Measurements from ENCODE around the gene TMEM231. TPM values are rescaled to one million over a fixed set of nuclear protein-coding genes. Genes with fewer than 3 reads are reported as not detected.

The TMEM231 gene
- total and polyA plus RNA-seq, 2 donors (not counting 1 experiment from before 2014, with no cell fraction given) = 9.6 to 18.8 TPM

DNA sequence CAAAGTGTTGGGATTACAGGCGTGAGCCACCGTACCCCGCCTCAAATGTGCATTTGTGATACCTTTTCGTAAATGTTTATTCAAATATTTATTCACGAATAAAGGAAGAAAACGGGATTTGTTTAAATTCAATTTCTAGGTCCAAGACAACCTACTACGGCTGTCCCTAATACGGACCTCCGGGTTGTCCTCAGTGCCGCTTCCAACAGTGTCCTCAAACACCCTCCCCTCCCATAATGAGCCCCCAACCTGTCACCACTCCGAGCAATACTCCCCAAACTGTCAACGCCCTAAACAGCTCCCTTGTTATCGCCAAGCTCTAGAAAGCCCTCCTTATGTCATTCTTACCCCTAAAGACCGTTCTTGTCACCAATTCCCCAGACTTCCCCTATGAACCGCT is 9.6 kb upstream of the TMEM231 start:
- Histone ChIP-seq H3K4me1 (ENCODE audit: control insufficient read depth, extremely low read depth, insufficient read depth, low read length) (peaks cover 13% of the 10 kb centered on the region), H2AFZ (ENCODE audit: low read length) (peak overlapping the region; percentile 97), H4K20me1 (ENCODE audit: control insufficient read depth, extremely low read depth, insufficient read depth, low read length) (no peaks in the 10 kb centered on the region), H3K27me3 (ENCODE audit: control insufficient read depth, insufficient read depth, low read length) (no peaks in the 10 kb centered on the region), H3K4me2 (ENCODE audit: extremely low read depth, insufficient read depth, low read length) (peak overlapping the region; percentile 99), H3K36me3 (ENCODE audit: control insufficient read depth, insufficient read depth, low read length) (peaks cover 2% of the 10 kb centered on the region), H3K4me3 (replicated peaks in 1 of 4; ENCODE audit: control extremely low read depth in 1 of 4, insufficient read depth in 1 of 4, low read depth in 3 of 4, low read length in 4 of 4) (peak overlapping the region; percentile 89 to 99 (median 92)), H3K79me2 (ENCODE audit: control insufficient read depth, insufficient read depth, low read length) (peaks cover 15% of the 10 kb centered on the region), H3K9ac (ENCODE audit: insufficient read depth, low read length) (no peak overlapping the region), H3K27ac (ENCODE audit: insufficient read depth, low read length) (peak overlapping the region; percentile 34), H3K9me3 (ENCODE audit: control insufficient read depth, insufficient read depth, low read depth, low read length) (no peaks in the 10 kb centered on the region)
- DNase-seq (ENCODE audit: low read depth in 2 of 2) = no peak
- TF ChIP-seq CTCF (conservative IDR thresholded peaks at IDR 0.05 in 1 of 2, IDR thresholded peaks at IDR 0.05 in 1 of 2; ENCODE audit: low read depth in 1 of 2, low read length in 2 of 2) (no peak), EZH2 (IDR thresholded peaks at IDR 0.05; ENCODE audit: low read length, missing control alignments) (no peak)

GRCh38 chr16:75559564-75560372 is 3.7 kb upstream of the TMEM231 start:
- DNase-seq (ENCODE audit: low read depth in 2 of 2) = peak; percentile 73
- H3K9ac ChIP-seq (ENCODE audit: insufficient read depth, low read length) = no peak overlapping the region
- H2AFZ ChIP-seq (ENCODE audit: low read length) = no peak overlapping the region
- H3K36me3 ChIP-seq (ENCODE audit: control insufficient read depth, insufficient read depth, low read length) = no peaks in the 10 kb centered on the region
- no peak overlapping the region for H3K4me2 ChIP-seq (ENCODE audit: extremely low read depth, insufficient read depth, low read length)
- no peaks in the 10 kb centered on the region for H3K27me3 ChIP-seq (ENCODE audit: control insufficient read depth, insufficient read depth, low read length)
- H3K4me3 ChIP-seq (replicated peaks in 1 of 4; ENCODE audit: control extremely low read depth in 1 of 4, insufficient read depth in 1 of 4, low read depth in 3 of 4, low read length in 4 of 4) = no peak overlapping the region
- H3K79me2 ChIP-seq (ENCODE audit: control insufficient read depth, insufficient read depth, low read length) = no peaks in the 10 kb centered on the region
- no peaks in the 10 kb centered on the region for H3K9me3 ChIP-seq (ENCODE audit: control insufficient read depth, insufficient read depth, low read depth, low read length)
- no peak for TF ChIP-seq EZH2 (IDR thresholded peaks at IDR 0.05; ENCODE audit: low read length, missing control alignments)
- peaks cover 4% of the 10 kb centered on the region for H3K4me1 ChIP-seq (ENCODE audit: control insufficient read depth, extremely low read depth, insufficient read depth, low read length)
- H4K20me1 ChIP-seq (ENCODE audit: control insufficient read depth, extremely low read depth, insufficient read depth, low read length) = no peaks in the 10 kb centered on the region
- no peak overlapping the region for H3K27ac ChIP-seq (ENCODE audit: insufficient read depth, low read length)

DNA sequence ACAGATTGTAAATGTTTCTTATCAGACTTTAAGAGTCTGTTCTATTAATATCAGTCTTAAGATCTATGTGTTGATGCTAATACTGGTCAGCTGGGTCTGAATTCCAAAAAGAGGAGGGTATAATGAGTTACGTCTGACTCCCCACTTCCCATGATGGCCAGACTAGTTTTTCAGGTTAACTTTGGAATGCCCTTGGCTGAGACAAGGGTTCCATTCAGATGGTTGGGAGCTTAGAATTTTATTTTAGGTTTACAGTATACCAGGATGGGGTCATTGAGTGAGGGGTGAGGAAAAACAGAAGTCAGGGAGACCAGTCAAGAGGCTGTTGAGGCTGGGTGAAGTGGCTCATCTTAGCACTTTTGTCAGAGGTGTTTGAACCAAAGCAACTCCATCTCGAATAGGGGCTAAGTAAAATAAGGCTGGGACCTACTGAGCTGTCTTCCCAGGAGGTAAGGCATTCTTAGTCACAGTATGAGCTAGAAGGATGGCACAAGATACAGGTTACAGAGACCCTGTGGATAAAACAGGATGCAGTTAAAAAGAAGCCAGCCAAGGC is 2.9 kb upstream of the TMEM231 start:
- Histone ChIP-seq H3K79me2 (ENCODE audit: control insufficient read depth, insufficient read depth, low read length) (no peaks in the 10 kb centered on the region), H4K20me1 (ENCODE audit: control insufficient read depth, extremely low read depth, insufficient read depth, low read length) (no peaks in the 10 kb centered on the region), H3K4me2 (ENCODE audit: extremely low read depth, insufficient read depth, low read length) (no peak overlapping the region), H3K9ac (ENCODE audit: insufficient read depth, low read length) (no peak overlapping the region), H3K27ac (ENCODE audit: insufficient read depth, low read length) (no peak overlapping the region), H3K36me3 (ENCODE audit: control insufficient read depth, insufficient read depth, low read length) (no peaks in the 10 kb centered on the region), H3K27me3 (ENCODE audit: control insufficient read depth, insufficient read depth, low read length) (no peaks in the 10 kb centered on the region), H3K4me1 (ENCODE audit: control insufficient read depth, extremely low read depth, insufficient read depth, low read length) (peaks cover 4% of the 10 kb centered on the region), H3K9me3 (ENCODE audit: control insufficient read depth, insufficient read depth, low read depth, low read length) (no peaks in the 10 kb centered on the region), H3K4me3 (replicated peaks in 1 of 4; ENCODE audit: control extremely low read depth in 1 of 4, insufficient read depth in 1 of 4, low read depth in 3 of 4, low read length in 4 of 4) (no peak overlapping the region), H2AFZ (ENCODE audit: low read length) (no peak overlapping the region)
- TF ChIP-seq CTCF (conservative IDR thresholded peaks at IDR 0.05 in 1 of 2, IDR thresholded peaks at IDR 0.05 in 1 of 2; ENCODE audit: low read depth in 1 of 2, low read length in 2 of 2) (no peak), EZH2 (IDR thresholded peaks at IDR 0.05; ENCODE audit: low read length, missing control alignments) (no peak)
- DNase-seq (ENCODE audit: low read depth in 2 of 2) = no peak
